Measurements from ENCODE around the gene TSPAN18.

DNA sequence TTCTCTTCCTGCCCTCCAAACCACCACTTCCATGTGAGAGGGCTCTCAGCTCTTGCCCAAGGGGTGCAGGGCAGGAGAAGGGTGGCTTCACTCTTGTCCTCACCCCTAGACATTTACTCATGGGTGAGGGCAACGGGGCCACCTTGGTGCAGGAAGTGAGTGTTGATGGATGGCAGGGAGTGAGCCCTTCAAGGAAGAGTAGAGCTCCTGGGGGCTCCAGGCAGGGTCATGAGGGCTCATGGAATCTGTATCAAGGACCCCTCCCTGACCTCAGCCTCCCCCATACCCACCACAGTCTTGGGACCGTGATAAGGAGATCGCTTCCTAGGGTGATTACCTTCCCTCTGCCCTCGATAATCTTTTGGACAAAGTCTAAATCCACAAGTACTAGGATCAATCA lies 37.8 kb downstream of the TSPAN18 start:
- TF ChIP-seq RCOR1 (IDR thresholded peaks at IDR 0.05; ENCODE audit: low read length) = no peak
- no peak for TF ChIP-seq SMC3 (IDR thresholded peaks at IDR 0.05; ENCODE audit: low read depth, low read length)
- TF ChIP-seq GABPA (IDR thresholded peaks at IDR 0.05; ENCODE audit: low read depth) = no peak
